Measurements from ENCODE around the gene PEX11B. TPM values are rescaled to one million over a fixed set of nuclear protein-coding genes. Genes with fewer than 3 reads are reported as not detected.

The PEX11B gene
- total RNA-seq, 2 experiments from 2014 or later: 22.6 to 26.4 TPM

DNA sequence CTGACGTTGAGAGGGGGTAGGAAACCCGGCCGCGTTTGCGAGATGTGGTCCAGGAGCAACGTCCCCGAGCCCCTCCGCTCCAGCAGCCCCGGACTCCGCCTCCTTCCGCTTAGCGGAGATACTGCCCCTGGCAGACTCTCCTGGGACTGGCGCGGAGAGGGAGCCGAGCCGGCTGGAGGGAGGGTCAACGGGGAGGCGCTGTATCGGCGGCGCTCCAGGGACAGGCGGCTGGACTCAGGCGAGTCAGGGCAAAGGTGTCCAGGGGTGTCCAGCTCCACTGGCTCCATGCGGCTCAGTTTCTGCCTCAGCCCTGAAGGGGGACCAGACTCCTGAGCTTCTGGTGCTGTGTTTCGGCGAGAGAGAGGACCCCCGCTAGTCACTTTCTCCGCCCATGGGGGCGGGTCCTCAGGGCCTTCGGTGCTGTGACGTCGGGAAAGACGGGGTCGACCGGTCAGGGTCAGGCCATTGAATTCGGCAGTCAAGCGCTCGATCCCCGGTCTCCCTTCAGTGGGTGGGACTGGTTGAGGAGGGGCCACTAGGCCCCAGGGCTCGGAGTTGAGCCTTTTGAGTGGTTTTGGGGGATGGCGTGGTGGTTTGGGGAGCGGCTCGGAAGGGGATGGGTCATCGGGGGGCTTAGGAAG lies 42.1 kb upstream of the PEX11B start:
- DNase-seq (peak; percentile 71), ATAC-seq (no peak)
- ChIA-PET POLR2A (interaction anchor here (2.4 kb wide), 1 partner anchor 33 kb away, joined by 8 read pairs; the partner anchor contains the start of gene RBM8A), CTCF (interaction anchor here (1.0 kb wide), 2 partner anchors 18 to 23 kb away, joined by 3 to 5 read pairs; no protein-coding TSS in a partner anchor)
- intact Hi-C loops (cut with DNase I, micrococcal nuclease): loop anchor here in 1 of 2 experiments (5.0 kb wide), 1 partner anchor 92 kb away; no protein-coding TSS in a partner anchor
- Mint-ChIP-seq H3K4me3 (peak overlapping the region; percentile 85), H3K9me3 (ENCODE audit: low read depth) (no peaks in the 10 kb centered on the region), H3K27ac (peak overlapping the region; percentile 91), H3K4me1 (peaks cover 53% of the 10 kb centered on the region), H3K27me3 (no peaks in the 10 kb centered on the region), H3K36me3 (ENCODE audit: low read depth) (peaks cover 9% of the 10 kb centered on the region)

DNA sequence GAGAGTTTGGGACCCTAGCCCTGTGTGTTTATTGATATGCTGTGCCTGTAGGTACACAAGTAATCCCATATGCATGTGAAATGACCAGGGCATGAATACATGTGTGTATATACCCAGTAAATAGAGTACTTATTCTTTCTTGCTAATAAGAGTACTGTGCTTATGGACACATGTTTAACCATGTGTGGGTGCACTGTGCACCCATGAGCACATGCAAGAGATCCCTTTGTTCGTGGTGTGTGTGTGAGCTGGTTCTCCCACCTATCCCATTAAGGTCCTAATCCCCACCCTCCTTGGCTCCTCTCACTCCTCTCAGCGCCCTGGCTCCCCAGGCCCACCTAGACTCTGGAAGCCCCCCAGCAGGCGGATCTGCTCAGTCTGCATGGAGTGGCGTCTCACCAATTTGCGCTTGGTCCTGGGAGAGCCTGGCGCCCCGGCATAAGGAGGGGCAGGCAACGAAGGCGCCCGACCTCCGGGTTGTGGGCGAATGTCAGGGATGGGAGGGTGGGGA lies 41.5 kb upstream of the PEX11B start:
- peak overlapping the region; percentile 85 for H3K4me3 Mint-ChIP-seq
- H3K27ac Mint-ChIP-seq: no peak overlapping the region
- no peaks in the 10 kb centered on the region for H3K9me3 Mint-ChIP-seq (ENCODE audit: low read depth)
- H3K27me3 Mint-ChIP-seq: no peaks in the 10 kb centered on the region
- no peak for ATAC-seq
- DNase-seq: no peak
- ChIA-PET POLR2A (interaction anchor here (0.8 kb wide), 1 partner anchor 33 kb away, joined by 5 read pairs; the partner anchor contains the start of gene RBM8A), CTCF (interaction anchor here (1.0 to 5.1 kb wide), 3 partner anchors 17 to 115 kb away, joined by 5 to 38 read pairs (median 10); partner anchors contain the start of gene NUDT17)
- peaks cover 55% of the 10 kb centered on the region for H3K4me1 Mint-ChIP-seq
- intact Hi-C loops (cut with DNase I, micrococcal nuclease): loop anchor here in 1 of 2 experiments (5.0 kb wide), 1 partner anchor 92 kb away; no protein-coding TSS in a partner anchor
- peaks cover 10% of the 10 kb centered on the region for H3K36me3 Mint-ChIP-seq (ENCODE audit: low read depth)

DNA sequence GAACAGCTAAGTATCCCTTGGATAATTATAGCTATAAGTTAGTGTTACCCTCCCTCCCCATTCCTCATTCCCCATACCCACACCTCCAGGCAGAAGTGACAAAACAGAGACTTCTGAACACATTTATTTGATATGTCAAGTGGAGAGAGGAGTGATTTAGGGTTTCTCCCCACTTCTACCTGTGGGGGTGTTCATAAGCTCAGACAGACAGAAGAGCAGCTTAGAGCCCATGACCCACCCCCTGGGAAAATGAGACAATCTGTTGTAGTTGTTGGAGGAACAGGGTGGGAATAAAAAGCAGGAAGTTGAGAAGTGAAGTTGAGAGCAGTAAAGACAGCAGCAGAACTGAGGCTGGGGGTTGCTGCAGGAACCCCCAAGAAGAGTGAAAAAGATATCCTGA lies 40.8 kb upstream of the PEX11B start:
- H3K4me1 Mint-ChIP-seq: peaks cover 60% of the 10 kb centered on the region
- CTCF ChIA-PET: interaction anchor here (1.5 to 5.1 kb wide), 3 partner anchors 11 to 114 kb away, joined by 5 to 38 read pairs (median 10); partner anchors contain the start of gene NUDT17
- DNase-seq (no peak), ATAC-seq (no peak)
- peak overlapping the region; percentile 17 for H3K4me3 Mint-ChIP-seq
- H3K27me3 Mint-ChIP-seq: no peaks in the 10 kb centered on the region
- H3K36me3 Mint-ChIP-seq (ENCODE audit: low read depth): peaks cover 10% of the 10 kb centered on the region
- H3K27ac Mint-ChIP-seq: peak overlapping the region; percentile 45
- POLR2A ChIA-PET: interaction anchor here (0.8 to 3.5 kb wide), 3 partner anchors 20 to 32 kb away, joined by 5 to 43 read pairs (median 12); partner anchors contain the start of gene RBM8A
- intact Hi-C loops (cut with DNase I, micrococcal nuclease): no loop called here
- no peaks in the 10 kb centered on the region for H3K9me3 Mint-ChIP-seq (ENCODE audit: low read depth)

DNA sequence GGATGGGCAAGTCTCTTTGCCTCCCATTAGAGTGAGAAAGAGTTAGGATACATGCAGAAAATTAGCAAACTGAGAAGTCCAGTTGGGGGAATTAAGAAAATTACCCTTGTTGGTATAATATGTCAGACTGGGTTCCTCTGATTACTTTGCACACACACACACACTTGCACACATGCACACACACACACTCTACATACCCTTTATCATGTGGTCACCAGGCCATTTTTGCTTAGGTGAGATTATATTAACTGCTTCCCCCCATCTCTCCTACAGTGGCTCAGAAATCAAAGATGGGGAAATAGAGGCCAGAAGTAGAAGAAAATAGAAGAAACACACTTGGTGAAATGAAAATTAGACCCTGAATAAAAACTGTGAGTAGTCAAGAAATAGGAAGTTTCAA lies 40.2 kb upstream of the PEX11B start:
- Mint-ChIP-seq H3K9me3 (ENCODE audit: low read depth) (no peaks in the 10 kb centered on the region), H3K4me1 (peaks cover 63% of the 10 kb centered on the region), H3K27ac (no peak overlapping the region), H3K36me3 (ENCODE audit: low read depth) (peaks cover 10% of the 10 kb centered on the region), H3K27me3 (no peaks in the 10 kb centered on the region), H3K4me3 (peak overlapping the region; percentile 87)
- intact Hi-C loops (cut with DNase I, micrococcal nuclease): loop anchor here (1.0 kb wide), 6 partner anchors 31 to 99 kb away; partner anchors contain the start of genes PEX11B (in 1 of the 2), PIAS3 (in 1 of the 2), RBM8A (in 1 of the 2) and TXNIP (in 1 of the 2)
- ATAC-seq: no peak
- ChIA-PET CTCF (interaction anchor here (0.7 to 5.1 kb wide), 7 partner anchors 11 to 114 kb away, joined by 3 to 38 read pairs (median 5); partner anchors contain the start of genes NUDT17 and RBM8A), POLR2A (interaction anchor here (0.7 to 3.5 kb wide), 6 partner anchors 21 to 113 kb away, joined by 3 to 43 read pairs (median 8); partner anchors contain the start of genes ANKRD35, NUDT17, PIAS3 and RBM8A)
- no peak for DNase-seq

DNA sequence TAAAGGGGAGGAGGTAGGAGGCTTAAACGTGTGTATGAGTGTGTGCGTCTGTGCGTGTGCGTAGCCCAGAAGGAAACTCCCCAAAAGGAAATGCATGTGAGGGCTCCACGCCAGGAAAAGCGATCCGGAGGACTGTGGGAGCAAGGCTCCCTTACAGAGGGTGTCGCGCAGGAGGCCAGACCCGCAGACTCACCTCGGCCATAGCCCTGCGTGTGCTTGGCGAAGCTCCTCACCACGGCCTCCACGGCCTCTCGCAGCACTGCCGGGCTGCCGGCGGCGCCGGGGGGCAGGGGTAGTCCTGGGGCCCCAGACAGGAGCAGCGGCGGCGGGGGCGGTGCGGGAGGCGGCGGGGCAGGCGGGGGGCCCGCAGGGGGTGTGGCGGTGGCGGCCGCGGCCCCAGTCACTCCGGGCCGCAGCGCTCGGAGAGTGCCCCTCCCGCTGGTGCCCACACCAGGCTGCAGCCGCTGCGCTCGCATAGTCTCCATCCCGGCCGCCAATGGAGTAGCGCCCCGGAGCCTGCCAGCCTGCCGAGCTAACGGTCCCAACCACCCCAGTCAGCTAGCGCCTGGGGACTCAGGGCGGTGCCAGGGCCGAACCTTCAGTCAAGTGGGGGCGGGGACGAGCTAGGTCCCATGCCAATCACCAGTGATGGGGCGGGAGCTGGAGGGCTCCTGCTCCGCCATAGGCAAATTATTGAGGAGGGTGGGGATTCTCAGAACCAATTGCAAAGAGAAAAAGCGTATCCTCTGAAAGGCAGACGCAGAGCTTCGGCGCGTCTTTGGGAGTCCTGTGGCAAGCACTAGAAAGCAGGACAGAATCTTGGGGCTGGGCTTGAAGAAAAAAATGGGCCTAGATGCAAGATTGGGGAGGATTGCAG lies 39.2 kb upstream of the PEX11B start, which contains the start of gene LIX1L:
Gene LIX1L, minus strand, starts transcription at position 575 of the 877 bp plus-strand sequence. Its CDS starts 90 bp downstream, at position 485.
- Mint-ChIP-seq H3K27ac (peak within 1 kb of the TSS; percentile 93), H3K9me3 (ENCODE audit: low read depth) (no peaks in the 10 kb centered on the region), H3K4me1 (peaks cover 59% of the 10 kb centered on the region), H3K27me3 (no peaks in the 10 kb centered on the region), H3K4me3 (peak within 1 kb of the TSS; percentile 87), H3K36me3 (ENCODE audit: low read depth) (peaks cover 16% of the 10 kb centered on the region)
- intact Hi-C loops (cut with DNase I, micrococcal nuclease): loop anchor here (1.0 to 2.0 kb wide), 9 partner anchors 22 to 99 kb away; partner anchors contain the start of genes PIAS3 (in 2 of the 2), RBM8A (in 2 of the 2), ANKRD35 (in 1 of the 2) and PEX11B (in 1 of the 2)
- CTCF ChIA-PET: interaction anchor here (0.6 to 5.1 kb wide), 15 partner anchors 12 to 359 kb away, joined by 3 to 38 read pairs (median 4); partner anchors contain the start of genes NUDT17, PIAS3, RBM8A and TXNIP
- POLR2A ChIA-PET: interaction anchor here (0.7 to 3.5 kb wide), 10 partner anchors 22 to 112 kb away, joined by 3 to 43 read pairs (median 4); partner anchors contain the start of genes ANKRD35, NUDT17, PIAS3 and RBM8A
- peak; percentile 98 for DNase-seq
- ATAC-seq: peak; percentile 89

DNA sequence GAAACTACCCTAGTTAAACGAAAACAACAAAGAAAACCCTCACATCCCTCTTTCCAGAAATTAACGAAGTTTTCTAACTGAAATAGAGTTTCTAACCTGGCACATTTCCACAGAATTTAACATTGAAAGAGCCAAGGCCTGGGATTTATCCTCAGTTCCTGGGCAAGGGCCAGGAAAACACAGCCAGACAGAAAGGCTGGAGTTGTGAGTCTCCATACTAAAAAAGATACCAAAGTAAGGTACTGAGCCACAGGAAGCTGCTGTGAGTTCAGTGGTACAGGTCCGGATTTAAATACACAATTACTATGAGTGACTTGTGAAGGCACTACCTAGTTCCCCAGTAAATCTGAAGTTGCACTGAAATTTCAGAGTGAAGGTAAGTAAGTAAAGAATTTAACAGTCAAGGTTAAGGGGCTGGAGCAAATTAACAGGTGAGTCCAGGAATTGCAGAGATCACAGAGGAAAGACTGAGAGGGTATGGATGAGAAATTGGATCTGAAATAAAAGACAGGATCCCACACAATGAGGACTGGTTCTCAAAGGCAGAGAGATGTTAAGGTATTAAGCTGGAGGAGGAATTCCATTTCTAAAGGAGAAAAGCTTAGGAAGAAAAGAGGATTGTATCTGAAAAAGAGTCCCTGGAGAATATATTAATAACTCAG lies 38.4 kb upstream of the PEX11B start:
- Mint-ChIP-seq H3K4me1 (peaks cover 61% of the 10 kb centered on the region), H3K4me3 (peak overlapping the region; percentile 87), H3K9me3 (ENCODE audit: low read depth) (no peaks in the 10 kb centered on the region), H3K27ac (peak overlapping the region; percentile 93), H3K36me3 (ENCODE audit: low read depth) (peaks cover 19% of the 10 kb centered on the region), H3K27me3 (no peaks in the 10 kb centered on the region)
- ATAC-seq (no peak), DNase-seq (no peak)
- CTCF ChIA-PET: interaction anchor here (0.5 to 5.1 kb wide), 6 partner anchors 8 to 359 kb away, joined by 3 to 38 read pairs (median 4); partner anchors contain the start of genes ANKRD34A, POLR3GL and RBM8A
- POLR2A ChIA-PET: interaction anchor here (1.1 to 3.5 kb wide), 6 partner anchors 22 to 95 kb away, joined by 3 to 43 read pairs (median 8); partner anchors contain the start of gene RBM8A
- intact Hi-C loops (cut with DNase I, micrococcal nuclease): loop anchor here (1.0 to 2.0 kb wide), 6 partner anchors 7 to 98 kb away; partner anchors contain the start of genes ANKRD34A (in 1 of the 2), ANKRD35 (in 1 of the 2), PIAS3 (in 1 of the 2) and POLR3GL (in 1 of the 2)

DNA sequence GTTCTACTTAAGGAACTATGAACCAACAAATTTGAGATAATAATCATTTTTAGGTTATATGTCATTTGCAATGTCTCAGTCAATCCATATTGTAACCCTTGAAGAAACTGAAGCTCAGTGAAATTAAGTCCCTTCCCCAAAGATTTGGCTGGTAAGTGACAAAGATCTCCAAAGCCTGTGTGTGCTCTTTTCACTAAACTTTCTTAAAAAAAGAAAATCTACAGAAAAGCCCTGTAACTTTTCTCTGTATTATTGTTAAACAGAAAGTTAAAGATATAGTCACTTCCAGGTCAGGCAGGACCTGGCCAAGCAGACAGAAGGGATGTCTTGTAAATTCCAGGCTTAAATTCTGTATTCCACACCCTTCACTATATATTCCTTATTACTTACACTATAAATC lies 37.8 kb upstream of the PEX11B start:
- intact Hi-C loops (cut with DNase I, micrococcal nuclease): loop anchor here in 1 of 2 experiments (1.0 to 2.0 kb wide), 2 partner anchors 8 to 98 kb away; partner anchors contain the start of genes ANKRD34A, PIAS3 and POLR3GL
- DNase-seq (no peak), ATAC-seq (no peak)
- Mint-ChIP-seq H3K27me3 (no peaks in the 10 kb centered on the region), H3K4me1 (peaks cover 66% of the 10 kb centered on the region), H3K36me3 (ENCODE audit: low read depth) (peaks cover 21% of the 10 kb centered on the region), H3K27ac (peak overlapping the region; percentile 93), H3K4me3 (peak overlapping the region; percentile 87), H3K9me3 (ENCODE audit: low read depth) (no peaks in the 10 kb centered on the region)
- POLR2A ChIA-PET: interaction anchor here (0.7 to 3.5 kb wide), 3 partner anchors 28 to 95 kb away, joined by 3 to 43 read pairs (median 4); partner anchors contain the start of gene RBM8A
- CTCF ChIA-PET: interaction anchor here (0.5 to 5.1 kb wide), 5 partner anchors 8 to 97 kb away, joined by 3 to 38 read pairs (median 5); partner anchors contain the start of genes ANKRD34A, PIAS3, POLR3GL and RBM8A

DNA sequence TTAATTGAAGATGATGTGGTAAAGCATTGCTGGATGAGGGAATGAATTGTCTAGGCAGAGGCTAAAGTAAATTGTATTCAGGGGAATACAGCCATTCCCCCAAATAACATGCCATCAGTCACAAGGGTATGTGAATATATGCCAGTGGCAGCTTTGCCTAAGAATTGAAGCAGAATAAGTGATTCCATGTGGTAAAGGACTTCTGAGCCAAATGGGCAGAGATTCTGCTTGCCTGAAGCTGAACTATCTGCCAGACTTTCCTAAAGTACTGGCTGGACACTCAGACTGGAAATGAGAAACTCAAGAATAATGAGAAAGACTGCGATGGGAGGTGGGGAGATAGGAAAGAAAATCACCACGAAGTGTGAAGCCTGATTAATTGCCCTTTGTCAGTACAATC lies 36.9 kb upstream of the PEX11B start:
- DNase-seq: no peak
- no peaks in the 10 kb centered on the region for H3K27me3 Mint-ChIP-seq
- ChIA-PET CTCF (interaction anchor here (0.6 to 5.1 kb wide), 8 partner anchors 9 to 96 kb away, joined by 3 to 38 read pairs (median 4); partner anchors contain the start of genes ANKRD34A, PIAS3, POLR3GL and RBM8A), POLR2A (no interaction called here)
- peaks cover 19% of the 10 kb centered on the region for H3K36me3 Mint-ChIP-seq (ENCODE audit: low read depth)
- peaks cover 70% of the 10 kb centered on the region for H3K4me1 Mint-ChIP-seq
- H3K27ac Mint-ChIP-seq: peak overlapping the region; percentile 21
- H3K4me3 Mint-ChIP-seq: peak overlapping the region; percentile 1
- intact Hi-C loops (cut with DNase I, micrococcal nuclease): no loop called here
- no peak for ATAC-seq
- no peaks in the 10 kb centered on the region for H3K9me3 Mint-ChIP-seq (ENCODE audit: low read depth)

DNA sequence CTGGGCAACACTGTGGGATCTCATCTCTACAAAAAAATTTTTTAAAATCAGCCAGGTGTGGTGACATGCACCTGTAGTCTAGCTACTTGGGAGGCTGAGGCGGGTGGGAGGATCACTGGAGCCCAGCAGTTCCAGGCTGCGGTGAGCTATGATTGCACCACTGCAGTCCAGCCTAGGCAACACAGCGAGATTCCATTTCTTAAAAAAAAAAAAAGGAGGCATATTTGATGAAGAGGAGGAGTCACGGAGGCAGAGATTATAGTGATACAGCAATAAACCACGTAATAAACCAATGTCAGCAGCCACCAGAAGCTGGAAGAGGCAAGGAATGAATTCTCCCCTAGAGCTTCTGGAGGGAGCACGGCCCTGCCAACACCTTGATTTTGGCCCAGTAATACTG lies 35.3 kb upstream of the PEX11B start:
- ATAC-seq: no peak
- H3K27me3 Mint-ChIP-seq: no peaks in the 10 kb centered on the region
- ChIA-PET CTCF (interaction anchor here (0.6 to 1.3 kb wide), 3 partner anchors 108 to 130 kb away, joined by 3 to 6 read pairs (median 3); partner anchors contain the start of genes NUDT17, POLR3C and RNF115), POLR2A (interaction anchor here (0.5 kb wide), 1 partner anchor 10 kb away, joined by 3 read pairs; no protein-coding TSS in a partner anchor)
- no peak for DNase-seq
- H3K4me3 Mint-ChIP-seq: no peak overlapping the region
- intact Hi-C loops (cut with DNase I, micrococcal nuclease): no loop called here
- peaks cover 69% of the 10 kb centered on the region for H3K4me1 Mint-ChIP-seq
- H3K9me3 Mint-ChIP-seq (ENCODE audit: low read depth): no peaks in the 10 kb centered on the region
- peaks cover 20% of the 10 kb centered on the region for H3K36me3 Mint-ChIP-seq (ENCODE audit: low read depth)
- no peak overlapping the region for H3K27ac Mint-ChIP-seq
